ENCODE data around the gene EFHD2.
A peak's percentile ranks its signal among the peaks of the same experiment; 100 is the strongest.

Gene EFHD2, protein sequence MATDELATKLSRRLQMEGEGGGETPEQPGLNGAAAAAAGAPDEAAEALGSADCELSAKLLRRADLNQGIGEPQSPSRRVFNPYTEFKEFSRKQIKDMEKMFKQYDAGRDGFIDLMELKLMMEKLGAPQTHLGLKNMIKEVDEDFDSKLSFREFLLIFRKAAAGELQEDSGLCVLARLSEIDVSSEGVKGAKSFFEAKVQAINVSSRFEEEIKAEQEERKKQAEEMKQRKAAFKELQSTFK

GRCh38 chr1:15409388-15410222 lies at the start of gene EFHD2:
EFHD2 (plus strand) TSS chr1:15409888; CDS start chr1:15409972, 84 bp downstream.
- no peak for DNase-seq (ENCODE audit: low read depth, low spot score)
- TF ChIP-seq SUZ12 (IDR thresholded peaks at IDR 0.05; ENCODE audit: extremely low read depth, insufficient read depth, insufficient read length) (no peak), YY1 (IDR thresholded peaks at IDR 0.05; ENCODE audit: insufficient read depth, insufficient read length) (no peak), ZNF274 (IDR thresholded peaks at IDR 0.05; ENCODE audit: low read depth, low read length) (no peak)

DNA sequence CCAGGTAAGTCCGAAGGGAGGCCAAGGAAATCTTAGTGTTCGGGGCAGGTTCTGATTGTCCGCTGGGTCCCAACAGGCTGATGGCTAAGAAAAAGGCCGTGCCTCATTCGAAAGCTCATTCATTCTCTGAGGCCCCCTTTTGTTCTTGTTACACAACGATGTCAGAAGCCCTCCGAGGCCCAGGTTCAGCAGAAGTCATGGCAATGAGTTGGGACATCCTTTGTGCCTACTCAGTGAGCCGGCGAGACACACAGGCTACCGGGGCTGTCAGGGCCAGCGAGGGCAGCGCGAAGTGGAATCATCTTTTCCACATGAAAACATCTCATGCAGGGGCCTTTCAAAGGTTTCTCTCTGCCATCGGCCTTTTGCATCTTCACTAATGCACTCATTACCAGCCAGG lies 49.0 kb upstream of the EFHD2 start:
- no peaks in the 10 kb centered on the region for H3K36me3 ChIP-seq (ENCODE audit: insufficient read depth, insufficient read length, low read length)
- H3K27me3 ChIP-seq (ENCODE audit: insufficient read depth, insufficient read length) = no peaks in the 10 kb centered on the region
- TF ChIP-seq ZNF274 (IDR thresholded peaks at IDR 0.05; ENCODE audit: low read depth, low read length) (no peak), SUZ12 (IDR thresholded peaks at IDR 0.05; ENCODE audit: extremely low read depth, insufficient read depth, insufficient read length) (no peak), YY1 (IDR thresholded peaks at IDR 0.05; ENCODE audit: insufficient read depth, insufficient read length) (no peak)
- no peak overlapping the region for H3K9ac ChIP-seq (ENCODE audit: insufficient read length, low read depth)
- H3K9me3 ChIP-seq (ENCODE audit: insufficient read depth, low read length) = no peaks in the 10 kb centered on the region
- no peak for DNase-seq (ENCODE audit: low read depth, low spot score)
- H3K4me3 ChIP-seq (ENCODE audit: insufficient read length, low read depth) = no peak overlapping the region
- H3K4me1 ChIP-seq (ENCODE audit: insufficient read depth, insufficient read length) = no peaks in the 10 kb centered on the region

More at GRCh38 chr1:15409388-15410222, at the start of gene EFHD2:
- Histone ChIP-seq H3K9me3 (ENCODE audit: insufficient read depth, low read length) (no peaks in the 10 kb centered on the region), H3K4me3 (ENCODE audit: insufficient read length, low read depth) (peak within 1 kb of the TSS; percentile 60), H3K36me3 (ENCODE audit: insufficient read depth, insufficient read length, low read length) (peaks cover 10% of the 10 kb centered on the region), H3K27me3 (ENCODE audit: insufficient read depth, insufficient read length) (peaks cover 22% of the 10 kb centered on the region), H3K9ac (ENCODE audit: insufficient read length, low read depth) (peak within 1 kb of the TSS; percentile 77), H3K4me1 (ENCODE audit: insufficient read depth, insufficient read length) (peaks cover 20% of the 10 kb centered on the region)

- no peaks in the 10 kb centered on the region for H3K27me3 ChIP-seq (ENCODE audit: insufficient read depth, insufficient read length)
- no peak for DNase-seq (ENCODE audit: low read depth, low spot score)
- H3K4me1 ChIP-seq (ENCODE audit: insufficient read depth, insufficient read length) = no peaks in the 10 kb centered on the region
- no peaks in the 10 kb centered on the region for H3K36me3 ChIP-seq (ENCODE audit: insufficient read depth, insufficient read length, low read length)
- H3K9me3 ChIP-seq (ENCODE audit: insufficient read depth, low read length) = no peaks in the 10 kb centered on the region
- TF ChIP-seq ZNF274 (IDR thresholded peaks at IDR 0.05; ENCODE audit: low read depth, low read length) (no peak), YY1 (IDR thresholded peaks at IDR 0.05; ENCODE audit: insufficient read depth, insufficient read length) (no peak), SUZ12 (IDR thresholded peaks at IDR 0.05; ENCODE audit: extremely low read depth, insufficient read depth, insufficient read length) (no peak)
- no peak overlapping the region for H3K9ac ChIP-seq (ENCODE audit: insufficient read length, low read depth)
- H3K4me3 ChIP-seq (ENCODE audit: insufficient read length, low read depth) = no peak overlapping the region
These were observed 47.5 kb upstream of the EFHD2 start for GRCh38 chr1:15362096-15362736.

DNA sequence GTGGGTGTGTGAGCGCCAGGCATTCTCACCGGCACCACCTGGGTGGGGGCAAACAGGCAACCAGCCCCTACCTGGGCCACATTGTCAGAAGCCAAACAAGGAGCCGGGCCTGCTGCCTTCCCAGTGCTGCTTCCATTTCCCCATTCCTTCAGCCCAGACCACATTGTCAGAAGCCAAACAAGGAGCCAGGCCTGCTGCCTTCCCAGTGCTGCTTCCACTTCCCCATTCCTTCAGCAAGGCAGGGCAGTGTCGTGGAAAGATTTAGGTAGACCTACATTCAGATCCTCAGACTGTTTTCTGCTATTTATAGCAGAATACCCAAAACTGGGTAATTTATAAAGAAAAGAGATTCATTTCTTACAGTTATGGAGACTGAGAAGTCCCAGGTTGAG lies 47.0 kb upstream of the EFHD2 start:
- H3K4me1 ChIP-seq (ENCODE audit: insufficient read depth, insufficient read length) = no peaks in the 10 kb centered on the region
- DNase-seq (ENCODE audit: low read depth, low spot score) = no peak
- TF ChIP-seq YY1 (IDR thresholded peaks at IDR 0.05; ENCODE audit: insufficient read depth, insufficient read length) (no peak), SUZ12 (IDR thresholded peaks at IDR 0.05; ENCODE audit: extremely low read depth, insufficient read depth, insufficient read length) (no peak)
- H3K9ac ChIP-seq (ENCODE audit: insufficient read length, low read depth) = no peak overlapping the region
- no peak overlapping the region for H3K4me3 ChIP-seq (ENCODE audit: insufficient read length, low read depth)
- H3K9me3 ChIP-seq (ENCODE audit: insufficient read depth, low read length) = no peaks in the 10 kb centered on the region
- no peaks in the 10 kb centered on the region for H3K36me3 ChIP-seq (ENCODE audit: insufficient read depth, insufficient read length, low read length)
- no peaks in the 10 kb centered on the region for H3K27me3 ChIP-seq (ENCODE audit: insufficient read depth, insufficient read length)

DNA sequence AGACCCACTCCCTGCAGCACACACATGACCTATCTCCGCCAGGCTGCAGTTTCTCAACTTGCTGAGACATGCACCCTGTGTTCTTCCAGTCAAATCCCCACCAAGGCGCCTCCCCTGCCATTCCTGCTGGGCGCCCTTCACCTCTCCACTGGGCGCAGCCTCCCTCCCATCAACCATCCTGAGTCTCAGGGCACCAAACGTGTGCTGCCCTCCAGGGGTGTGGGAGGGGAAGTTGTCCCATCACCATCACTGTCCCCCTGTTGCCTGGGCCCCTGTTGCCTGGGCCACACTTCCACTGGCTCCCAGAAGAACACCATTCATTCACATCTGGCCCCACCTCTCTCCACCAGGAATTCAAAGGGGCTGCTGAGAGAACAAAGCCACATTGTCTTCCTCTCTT lies 44.9 kb upstream of the EFHD2 start:
- H3K4me3 ChIP-seq (ENCODE audit: insufficient read length, low read depth) = no peak overlapping the region
- no peak for TF ChIP-seq SUZ12 (IDR thresholded peaks at IDR 0.05; ENCODE audit: extremely low read depth, insufficient read depth, insufficient read length)
- TF ChIP-seq YY1 (IDR thresholded peaks at IDR 0.05; ENCODE audit: insufficient read depth, insufficient read length) = no peak
- no peak for TF ChIP-seq ZNF274 (IDR thresholded peaks at IDR 0.05; ENCODE audit: low read depth, low read length)
- no peak overlapping the region for H3K9ac ChIP-seq (ENCODE audit: insufficient read length, low read depth)
- no peaks in the 10 kb centered on the region for H3K36me3 ChIP-seq (ENCODE audit: insufficient read depth, insufficient read length, low read length)
- no peaks in the 10 kb centered on the region for H3K4me1 ChIP-seq (ENCODE audit: insufficient read depth, insufficient read length)
- H3K27me3 ChIP-seq (ENCODE audit: insufficient read depth, insufficient read length) = no peaks in the 10 kb centered on the region
- no peak for DNase-seq (ENCODE audit: low read depth, low spot score)
- H3K9me3 ChIP-seq (ENCODE audit: insufficient read depth, low read length) = no peaks in the 10 kb centered on the region

- Histone ChIP-seq H3K27me3 (ENCODE audit: insufficient read depth, insufficient read length) (no peaks in the 10 kb centered on the region), H3K36me3 (ENCODE audit: insufficient read depth, insufficient read length, low read length) (no peaks in the 10 kb centered on the region), H3K4me3 (ENCODE audit: insufficient read length, low read depth) (no peak overlapping the region), H3K9me3 (ENCODE audit: insufficient read depth, low read length) (no peaks in the 10 kb centered on the region), H3K4me1 (ENCODE audit: insufficient read depth, insufficient read length) (peaks cover 6% of the 10 kb centered on the region), H3K9ac (ENCODE audit: insufficient read length, low read depth) (no peak overlapping the region)
- no peak for TF ChIP-seq SUZ12 (IDR thresholded peaks at IDR 0.05; ENCODE audit: extremely low read depth, insufficient read depth, insufficient read length)
- TF ChIP-seq YY1 (IDR thresholded peaks at IDR 0.05; ENCODE audit: insufficient read depth, insufficient read length) = no peak
- TF ChIP-seq ZNF274 (IDR thresholded peaks at IDR 0.05; ENCODE audit: low read depth, low read length) = no peak
- no peak for DNase-seq (ENCODE audit: low read depth, low spot score)
These were observed 40.8 kb upstream of the EFHD2 start for GRCh38 chr1:15368888-15369287.

DNA sequence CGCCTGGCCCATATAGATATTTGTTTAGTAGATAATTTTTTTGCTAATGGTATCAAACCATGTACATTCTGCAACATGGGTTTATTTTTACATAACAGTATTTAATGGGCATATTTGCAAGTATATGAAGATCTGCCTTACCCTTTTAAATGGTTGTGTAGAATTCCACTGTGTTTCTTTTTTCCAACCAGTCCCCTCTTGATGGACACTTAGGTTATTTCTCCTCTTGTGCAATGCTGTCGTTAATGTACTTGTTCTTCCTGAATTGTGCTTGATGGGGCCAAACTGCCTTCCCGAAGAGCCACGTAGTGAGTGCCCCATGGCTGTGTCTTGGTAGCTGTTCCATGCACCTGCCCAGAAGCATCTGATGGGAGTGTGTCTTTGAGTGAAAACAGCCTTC lies 39.4 kb upstream of the EFHD2 start:
- DNase-seq (ENCODE audit: low read depth, low spot score) = no peak
- Histone ChIP-seq H3K9me3 (ENCODE audit: insufficient read depth, low read length) (no peaks in the 10 kb centered on the region), H3K36me3 (ENCODE audit: insufficient read depth, insufficient read length, low read length) (no peaks in the 10 kb centered on the region), H3K27me3 (ENCODE audit: insufficient read depth, insufficient read length) (no peaks in the 10 kb centered on the region), H3K4me1 (ENCODE audit: insufficient read depth, insufficient read length) (peaks cover 6% of the 10 kb centered on the region), H3K9ac (ENCODE audit: insufficient read length, low read depth) (no peak overlapping the region), H3K4me3 (ENCODE audit: insufficient read length, low read depth) (no peak overlapping the region)
- TF ChIP-seq SUZ12 (IDR thresholded peaks at IDR 0.05; ENCODE audit: extremely low read depth, insufficient read depth, insufficient read length) (no peak), ZNF274 (IDR thresholded peaks at IDR 0.05; ENCODE audit: low read depth, low read length) (no peak), YY1 (IDR thresholded peaks at IDR 0.05; ENCODE audit: insufficient read depth, insufficient read length) (no peak)

Measured in NT2/D1 (cell line).